GM12801 (cell line): ENCODE data around the gene QSER1.

Experiments
- CTCF ChIP-seq: IDR thresholded peaks from one replicate; pipeline ENCODE4 v1.5.1; 2011; ENCODE audit warnings: control low read depth; ENCODE audit not compliant: insufficient read length; ENCODE audit errors: extremely low read depth

The QSER1 gene

GRCh38 chr11:32861850-32862577 is 30.6 kb upstream of the QSER1 start:
- no peak for TF ChIP-seq CTCF

- TF ChIP-seq CTCF = no peak
Measured at GRCh38 chr11:32864555-32864954, 28.1 kb upstream of the QSER1 start.

- no peak for TF ChIP-seq CTCF
Measured at GRCh38 chr11:32870676-32871075, 21.9 kb upstream of the QSER1 start.

GRCh38 chr11:32874132-32874531 is 18.5 kb upstream of the QSER1 start:
- no peak for TF ChIP-seq CTCF

- TF ChIP-seq CTCF = no peak
Measured at GRCh38 chr11:32881286-32881685, 11.3 kb upstream of the QSER1 start.

- TF ChIP-seq CTCF = no peak
Measured at GRCh38 chr11:32883421-32883820, 9.2 kb upstream of the QSER1 start.

- no peak for TF ChIP-seq CTCF
Measured at GRCh38 chr11:32884023-32884422, 8.6 kb upstream of the QSER1 start.
